ENCODE measurements around the gene UTP14C. TPM values are rescaled to one million over a fixed set of nuclear protein-coding genes. Genes with fewer than 3 reads are reported as not detected.

Gene UTP14C
- total RNA-seq, 1 experiment from 2014 or later, result 14.6 TPM

DNA sequence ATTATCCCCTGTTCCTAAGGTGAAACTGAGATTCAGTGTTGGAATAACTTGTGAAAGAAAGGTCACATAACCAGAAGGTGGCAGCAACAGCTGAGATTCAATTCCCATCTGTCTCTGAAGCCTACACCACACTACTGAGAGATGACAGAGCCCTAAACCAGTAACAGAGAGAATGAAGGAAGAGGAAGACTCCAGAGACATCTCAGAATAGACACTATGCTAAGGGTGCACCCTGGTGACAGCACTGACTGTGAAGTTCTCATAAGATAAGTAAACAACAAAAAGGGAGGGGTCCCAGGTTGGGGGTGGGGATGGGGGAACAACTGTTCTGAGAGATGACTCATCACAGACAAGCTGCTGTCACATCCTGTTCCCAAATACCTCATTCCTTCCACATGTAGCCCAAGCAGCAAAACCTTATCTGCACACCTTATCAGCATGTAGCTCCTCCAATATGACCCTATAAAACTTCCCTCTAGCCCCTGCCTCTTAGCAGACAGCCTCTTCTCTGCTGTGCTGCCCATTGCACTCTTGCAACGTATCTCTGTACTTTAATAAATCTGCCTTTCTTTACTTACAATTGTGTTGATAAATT, 46.5 kb downstream of the UTP14C start:
- peak; percentile 18 for DNase-seq (ENCODE audit: unreplicated experiment)
- peaks cover 6% of the 10 kb centered on the region for H3K36me3 Mint-ChIP-seq (ENCODE audit: insufficient read depth, unreplicated experiment)
- CTCF ChIA-PET, result interaction anchor here (0.7 to 1.9 kb wide), 3 partner anchors 14 to 56 kb away, joined by 3 to 5 read pairs (median 4); no protein-coding TSS in a partner anchor
- TF ChIP-seq, protein P1, sequence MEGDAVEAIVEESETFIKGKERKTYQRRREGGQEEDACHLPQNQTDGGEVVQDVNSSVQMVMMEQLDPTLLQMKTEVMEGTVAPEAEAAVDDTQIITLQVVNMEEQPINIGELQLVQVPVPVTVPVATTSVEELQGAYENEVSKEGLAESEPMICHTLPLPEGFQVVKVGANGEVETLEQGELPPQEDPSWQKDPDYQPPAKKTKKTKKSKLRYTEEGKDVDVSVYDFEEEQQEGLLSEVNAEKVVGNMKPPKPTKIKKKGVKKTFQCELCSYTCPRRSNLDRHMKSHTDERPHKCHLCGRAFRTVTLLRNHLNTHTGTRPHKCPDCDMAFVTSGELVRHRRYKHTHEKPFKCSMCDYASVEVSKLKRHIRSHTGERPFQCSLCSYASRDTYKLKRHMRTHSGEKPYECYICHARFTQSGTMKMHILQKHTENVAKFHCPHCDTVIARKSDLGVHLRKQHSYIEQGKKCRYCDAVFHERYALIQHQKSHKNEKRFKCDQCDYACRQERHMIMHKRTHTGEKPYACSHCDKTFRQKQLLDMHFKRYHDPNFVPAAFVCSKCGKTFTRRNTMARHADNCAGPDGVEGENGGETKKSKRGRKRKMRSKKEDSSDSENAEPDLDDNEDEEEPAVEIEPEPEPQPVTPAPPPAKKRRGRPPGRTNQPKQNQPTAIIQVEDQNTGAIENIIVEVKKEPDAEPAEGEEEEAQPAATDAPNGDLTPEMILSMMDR (IDR thresholded peaks at IDR 0.05; ENCODE audit: unreplicated experiment), result no peak
- intact Hi-C loops (cut with micrococcal nuclease), result loop anchor here (1.0 kb wide), 1 partner anchor 56 kb away; no protein-coding TSS in a partner anchor
- peaks cover 15% of the 10 kb centered on the region for H3K4me1 Mint-ChIP-seq (ENCODE audit: insufficient read depth, unreplicated experiment)
- no TSS peak for BruUV-seq (replicated peaks)
- POLR2A ChIA-PET, result no interaction called here
- H3K9me3 Mint-ChIP-seq (ENCODE audit: unreplicated experiment), result peaks cover 28% of the 10 kb centered on the region
- H3K27me3 Mint-ChIP-seq (ENCODE audit: insufficient read depth, unreplicated experiment), result no peaks in the 10 kb centered on the region
- no peak overlapping the region for H3K27ac Mint-ChIP-seq (ENCODE audit: low read depth, unreplicated experiment)
- no peak overlapping the region for H3K4me3 Mint-ChIP-seq (ENCODE audit: unreplicated experiment)

Other genes starting within 250 kb of the UTP14C start
- gene DHRS12, start 220.5 kb upstream of the UTP14C start, total RNA-seq (2022), result 6.2 and 6.8 TPM in 2 replicates
- gene TMEM272, start 179.5 kb upstream of the UTP14C start, total RNA-seq (2022), result not detected in 2 replicates
- gene CCDC70, start 162.7 kb upstream of the UTP14C start, total RNA-seq (2022), result not detected in 2 replicates
- gene ATP7B, start 13.2 kb upstream of the UTP14C start, total RNA-seq (2022), result 3.2 and 5.3 TPM in 2 replicates
- gene ALG11, start 12.3 kb upstream of the UTP14C start, total RNA-seq (2022), result 33.3 and 39.3 TPM in 2 replicates
- 0.21 and 0.61 TPM in 2 replicates for gene NEK5, start 104.4 kb downstream of the UTP14C start, total RNA-seq (2022)
- gene NEK3, start 134.9 kb downstream of the UTP14C start, total RNA-seq (2022), result 18.1 and 23.7 TPM in 2 replicates